Lung (tissue), 12 donors: ENCODE measurements around the gene ARSB. TPM values are rescaled to one million over a fixed set of nuclear protein-coding genes. Genes with fewer than 3 reads are reported as not detected.

ENCODE experiments used
- ATAC-seq: fragments of 200-7000 bp; cut with Tn5 transposase; one replicate; pipeline ENCODE4 v1.9.1; 2020; ENCODE audit warnings: moderate number of reproducible peaks; ENCODE audit not compliant: insufficient read depth, low FRiP score
- DNase-seq, 3 donors: peaks; one replicate each; pipeline ENCODE4 v3.0.0-alpha.2; 2013 to 2017
- H3K27ac ChIP-seq, 2 donors: one replicate each; pipeline ENCODE4 v1.5.1; 2013; ENCODE audit warnings: mild to moderate bottlenecking in 2 of 2, moderate library complexity in 2 of 2, control low read depth in 1 of 2, inconsistent platforms in 1 of 2, low read depth in 1 of 2, low read length in 1 of 2
- H3K27me3 ChIP-seq, 3 donors: one replicate each; pipeline ENCODE4 v1.5.1; 2013; ENCODE audit warnings: low read length in 2 of 3; ENCODE audit not compliant: control insufficient read depth in 3 of 3, insufficient read depth in 3 of 3
- H3K36me3 ChIP-seq, 4 donors: one replicate each; pipeline ENCODE4 v1.5.1; 2013; ENCODE audit warnings: low read length in 4 of 4, mild to moderate bottlenecking in 1 of 4, moderate library complexity in 1 of 4; ENCODE audit not compliant: control insufficient read depth in 4 of 4, insufficient read depth in 4 of 4
- H3K4me1 ChIP-seq, 5 donors: one replicate each; pipeline ENCODE4 v1.5.1; 2013; ENCODE audit warnings: low read length in 5 of 5, mild to moderate bottlenecking in 2 of 5, moderate library complexity in 1 of 5; ENCODE audit not compliant: control insufficient read depth in 5 of 5, insufficient read depth in 5 of 5
- H3K4me3 ChIP-seq: one replicate; pipeline ENCODE4 v1.5.1; 2013; ENCODE audit warnings: mild to moderate bottlenecking, control low read depth, moderate library complexity
- H3K9ac ChIP-seq, 2 donors: one replicate each; pipeline ENCODE4 v1.5.1; 2013; ENCODE audit warnings: low read length in 2 of 2, control low read depth in 1 of 2; ENCODE audit not compliant: insufficient read depth in 1 of 2
- H3K9me3 ChIP-seq, 4 donors: one replicate each; pipeline ENCODE4 v1.5.1; 2013; ENCODE audit warnings: low read length in 3 of 4, mild to moderate bottlenecking in 1 of 4, moderate library complexity in 1 of 4; ENCODE audit not compliant: control insufficient read depth in 4 of 4, insufficient read depth in 3 of 4
- CTCF ChIP-seq: IDR thresholded peaks from 2 replicates; pipeline ENCODE4 v1.5.1; 2012; ENCODE audit warnings: mild to moderate bottlenecking; ENCODE audit errors: control extremely low read depth, extremely low read depth
- WGBS, 2 donors: extraction: QIAGEN DNeasy Blood & Tissue Kit; methylation state at CpG; one replicate each; pipeline ENCODE4 v1.1.7; 2013; 5-methylcytosine and 5-hydroxymethylcytosine counted together
- polyA plus RNA-seq, 2 donors: library from polyadenylated mRNA; stranded (reverse); fragments of 200-250 nt; gene quantifications; one replicate each; pipeline ENCODE4 v1.2.1, GENCODE V29; 2013
- total RNA-seq, 2 donors: library from RNA; depleted of rRNA in 1 of 2; stranded (reverse); fragments of >200 nt in 1 of 2; gene quantifications; one replicate each; pipeline ENCODE4 v1.2.1, GENCODE V29; 2014 to 2021
- donor health status: control.
- donor health status: control.
- donor health status: Bipolar disorder and iron deficiency.
- donor health status: healthy.
- donor health status: DM: yes; HTN: yes; CAD: no.

ARSB gene
- total and polyA plus RNA-seq, 4 donors = 3.2 to 17.3 (median 11.1) TPM

- H3K36me3 ChIP-seq = peaks cover 0 to 2% (median 0%) of the 10 kb centered on the region in 4 donors
- H3K27me3 ChIP-seq = no peaks in the 10 kb centered on the region
- ATAC-seq (no peak), DNase-seq (peak; percentile 76 to 90 (median 86))
- H3K9ac ChIP-seq = no peak overlapping the region
- 90 to 91% methylated on average over 11 of the region's 11 CpGs for WGBS, 2 donors
- H3K9me3 ChIP-seq = no peaks in the 10 kb centered on the region
- no peak for TF ChIP-seq CTCF
- no peak overlapping the region for H3K4me3 ChIP-seq
- peaks cover 0 to 58% (median 23%) of the 10 kb centered on the region in 5 donors for H3K4me1 ChIP-seq
- no peak overlapping the region for H3K27ac ChIP-seq
Observed at GRCh38 chr5:78791501-78792100, 193.5 kb downstream of the ARSB start.

GRCh38 chr5:78787783-78788182 is 197.3 kb downstream of the ARSB start:
- Histone ChIP-seq H3K9ac (no peak overlapping the region), H3K9me3 (no peaks in the 10 kb centered on the region), H3K36me3 (peaks cover 0 to 2% (median 0%) of the 10 kb centered on the region in 4 donors), H3K4me1 (peaks cover 0 to 32% (median 4%) of the 10 kb centered on the region in 5 donors), H3K27me3 (no peaks in the 10 kb centered on the region), H3K4me3 (no peak overlapping the region), H3K27ac (peak overlapping the region in 1 of 2 donors; percentile 67)
- DNase-seq (peak in 2 of 3 donors; percentile 77 to 82), ATAC-seq (no peak)
- no peak for TF ChIP-seq CTCF
- 42 to 53% methylated on average over 7 of the region's 7 CpGs for WGBS, 2 donors

GRCh38 chr5:78785454-78785853 is 199.7 kb downstream of the ARSB start:
- TF ChIP-seq CTCF = no peak
- DNase-seq (no peak), ATAC-seq (no peak)
- H3K27ac ChIP-seq = no peak overlapping the region
- H3K9ac ChIP-seq = no peak overlapping the region
- H3K4me1 ChIP-seq = peaks cover 0 to 18% (median 2%) of the 10 kb centered on the region in 5 donors
- H3K4me3 ChIP-seq = no peak overlapping the region
- 97 to 100% methylated on average over 1 of the region's 1 CpG for WGBS, 2 donors
- H3K36me3 ChIP-seq = peaks cover 0 to 8% (median 0%) of the 10 kb centered on the region in 4 donors
- H3K27me3 ChIP-seq = no peaks in the 10 kb centered on the region
- H3K9me3 ChIP-seq = no peaks in the 10 kb centered on the region
